Activated CD8-positive, alpha-beta memory T cell treated with anti-CD3 and anti-CD28 coated beads, Interleukin-2, amount 50 U/mL, for 1 hour (primary cell): ENCODE measurements around the gene DUSP16.
"Not testable (repeated sequence)": the region's sequence is repeated elsewhere in the genome, so short reads cannot be mapped to it uniquely, and the experiment has no call there.

Experiments
- DNase-seq: peaks from one replicate; pipeline ENCODE4 v3.0.0-alpha.2; 2020; ENCODE audit errors: extremely low read depth

Gene DUSP16

GRCh38 chr12:12499909-12500604 is 62.6 kb downstream of the DUSP16 start:
- DNase-seq: no peak

GRCh38 chr12:12498210-12498609 is 64.5 kb downstream of the DUSP16 start:
- no peak for DNase-seq

- no peak for DNase-seq
These were observed 67.1 kb downstream of the DUSP16 start for GRCh38 chr12:12495536-12495935.

GRCh38 chr12:12492547-12492946 is 70.1 kb downstream of the DUSP16 start:
- DNase-seq: no peak

- no peak for DNase-seq
These were observed 71.1 kb downstream of the DUSP16 start for GRCh38 chr12:12491606-12492005.

GRCh38 chr12:12488823-12489550 is 73.7 kb downstream of the DUSP16 start:
- DNase-seq: no peak

- DNase-seq: no peak
These were observed 74.4 kb downstream of the DUSP16 start for GRCh38 chr12:12488296-12488695.

- DNase-seq: no peak
These were observed 75.2 kb downstream of the DUSP16 start for GRCh38 chr12:12487490-12487889.

- DNase-seq: no peak
These were observed 75.9 kb downstream of the DUSP16 start for GRCh38 chr12:12486661-12487240.

GRCh38 chr12:12483438-12483837 is 79.2 kb downstream of the DUSP16 start:
- no peak for DNase-seq

- no peak for DNase-seq
These were observed 79.7 kb downstream of the DUSP16 start for GRCh38 chr12:12482959-12483358.

- peak; percentile 36 for DNase-seq
These were observed 80.4 kb downstream of the DUSP16 start for GRCh38 chr12:12482150-12482761.

GRCh38 chr12:12481631-12482030 is 81.0 kb downstream of the DUSP16 start:
- DNase-seq: no peak

GRCh38 chr12:12480074-12480473 is 82.6 kb downstream of the DUSP16 start:
- no peak for DNase-seq

GRCh38 chr12:12477532-12477890 is 85.2 kb downstream of the DUSP16 start:
- no peak for DNase-seq

- DNase-seq: no peak
These were observed 85.7 kb downstream of the DUSP16 start for GRCh38 chr12:12476857-12477531.

GRCh38 chr12:12474931-12475795 is 87.5 kb downstream of the DUSP16 start:
- no peak for DNase-seq

GRCh38 chr12:12474471-12474928 is 88.2 kb downstream of the DUSP16 start:
- no peak for DNase-seq

- DNase-seq: no peak
These were observed 89.4 kb downstream of the DUSP16 start for GRCh38 chr12:12473223-12473622.

GRCh38 chr12:12471982-12472961 is 90.4 kb downstream of the DUSP16 start:
- DNase-seq: not testable (repeated sequence)
